ENCODE results near the gene CYRIA. TPM values are rescaled to one million over a fixed set of nuclear protein-coding genes. Genes with fewer than 3 reads are reported as not detected.

CYRIA gene
- total RNA-seq, 1 donor from 2014 or later: 11.1 TPM

GRCh38 chr2:16632598-16632997 is 33.0 kb downstream of the CYRIA start:
- Mint-ChIP-seq H3K4me3 (no peak overlapping the region), H3K36me3 (ENCODE audit: low read depth) (no peaks in the 10 kb centered on the region), H3K4me1 (peaks cover 47% of the 10 kb centered on the region), H3K27me3 (ENCODE audit: low read depth) (no peaks in the 10 kb centered on the region), H3K27ac (ENCODE audit: unreplicated experiment) (no peak overlapping the region), H3K9me3 (no peaks in the 10 kb centered on the region)
- DNase-seq (ENCODE audit: low read depth, low spot score): peak; percentile 16
- no peak for TF ChIP-seq CTCF (conservative IDR thresholded peaks at IDR 0.05)

DNA sequence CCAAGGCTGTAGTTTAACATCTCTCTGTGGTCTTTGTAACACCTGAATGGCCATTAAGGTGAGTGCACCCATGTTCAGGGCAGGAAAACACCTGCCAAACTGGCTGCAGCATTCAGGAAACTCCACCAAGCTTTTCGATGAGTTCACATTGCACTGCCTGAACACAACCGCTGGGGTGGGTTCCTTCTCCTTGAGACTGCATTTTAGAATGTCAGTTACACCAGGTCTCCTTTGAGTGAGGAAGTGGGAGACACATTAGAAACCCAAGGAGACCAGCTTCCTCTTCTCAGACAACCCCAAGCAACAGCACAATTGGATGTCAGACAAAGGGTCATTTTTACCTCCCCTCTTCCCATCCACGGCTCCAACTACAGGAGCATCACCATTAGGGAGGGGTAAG is 35.2 kb downstream of the CYRIA start:
- no peak for TF ChIP-seq CTCF (conservative IDR thresholded peaks at IDR 0.05)
- Mint-ChIP-seq H3K27me3 (ENCODE audit: low read depth) (no peaks in the 10 kb centered on the region), H3K27ac (ENCODE audit: unreplicated experiment) (no peak overlapping the region)

GRCh38 chr2:16629770-16630169 is 35.9 kb downstream of the CYRIA start:
- no peak for DNase-seq (ENCODE audit: low read depth, low spot score)
- Mint-ChIP-seq H3K27me3 (ENCODE audit: low read depth) (no peaks in the 10 kb centered on the region), H3K4me1 (peaks cover 54% of the 10 kb centered on the region), H3K4me3 (no peak overlapping the region), H3K27ac (ENCODE audit: unreplicated experiment) (peak overlapping the region; percentile 37), H3K36me3 (ENCODE audit: low read depth) (no peaks in the 10 kb centered on the region), H3K9me3 (no peaks in the 10 kb centered on the region)
- no peak for TF ChIP-seq CTCF (conservative IDR thresholded peaks at IDR 0.05)

More for the DNA sequence above, 35.2 kb downstream of the CYRIA start:
- Mint-ChIP-seq H3K4me1 (peaks cover 54% of the 10 kb centered on the region), H3K9me3 (no peaks in the 10 kb centered on the region), H3K4me3 (no peak overlapping the region), H3K36me3 (ENCODE audit: low read depth) (no peaks in the 10 kb centered on the region)
- DNase-seq (ENCODE audit: low read depth, low spot score): no peak

- peaks cover 61% of the 10 kb centered on the region for H3K4me1 Mint-ChIP-seq
- no peak overlapping the region for H3K27ac Mint-ChIP-seq (ENCODE audit: unreplicated experiment)
- no peaks in the 10 kb centered on the region for H3K36me3 Mint-ChIP-seq (ENCODE audit: low read depth)
These were observed 36.6 kb downstream of the CYRIA start for GRCh38 chr2:16629044-16629443.

GRCh38 chr2:16628314-16628713 is 37.3 kb downstream of the CYRIA start:
- no peak for TF ChIP-seq CTCF (conservative IDR thresholded peaks at IDR 0.05)
- Mint-ChIP-seq H3K9me3 (no peaks in the 10 kb centered on the region), H3K4me3 (no peak overlapping the region), H3K27ac (ENCODE audit: unreplicated experiment) (no peak overlapping the region), H3K36me3 (ENCODE audit: low read depth) (peaks cover 5% of the 10 kb centered on the region), H3K27me3 (ENCODE audit: low read depth) (no peaks in the 10 kb centered on the region), H3K4me1 (peaks cover 66% of the 10 kb centered on the region)
- no peak for DNase-seq (ENCODE audit: low read depth, low spot score)

More at GRCh38 chr2:16629044-16629443, 36.6 kb downstream of the CYRIA start:
- peak overlapping the region; percentile 4 for H3K4me3 Mint-ChIP-seq
- H3K27me3 Mint-ChIP-seq (ENCODE audit: low read depth): no peaks in the 10 kb centered on the region
- no peak for DNase-seq (ENCODE audit: low read depth, low spot score)
- no peaks in the 10 kb centered on the region for H3K9me3 Mint-ChIP-seq
- TF ChIP-seq CTCF (conservative IDR thresholded peaks at IDR 0.05): no peak

Data from neural crest cell (in vitro differentiated cells).